Activated CD4-positive, alpha-beta T cell treated with anti-CD3 and anti-CD28 coated beads for 1 hour (primary cell): ENCODE measurements around the gene PRLR.
"Not testable (repeated sequence)": the region's sequence is repeated elsewhere in the genome, so short reads cannot be mapped to it uniquely, and the experiment has no call there.

Source experiments
- DNase-seq: peaks from one replicate; pipeline ENCODE4 v3.0.0-alpha.2; 2020

Gene PRLR

GRCh38 chr5:35066260-35066795, 164.0 kb downstream of the PRLR start:
- DNase-seq, result no peak

- DNase-seq, result no peak
These were observed 166.9 kb downstream of the PRLR start for GRCh38 chr5:35063414-35063813.

- DNase-seq, result no peak
These were observed 169.0 kb downstream of the PRLR start for GRCh38 chr5:35061211-35061770.

- no peak for DNase-seq
These were observed 170.1 kb downstream of the PRLR start for GRCh38 chr5:35060236-35060635.

GRCh38 chr5:35059251-35059650, 171.0 kb downstream of the PRLR start:
- DNase-seq, result no peak

- DNase-seq, result no peak
These were observed 171.9 kb downstream of the PRLR start for GRCh38 chr5:35058374-35058788.

- DNase-seq, result no peak
These were observed 173.6 kb downstream of the PRLR start for GRCh38 chr5:35056686-35057085.

GRCh38 chr5:35052838-35053237, 177.4 kb downstream of the PRLR start:
- DNase-seq, result no peak

GRCh38 chr5:35050541-35051126, 179.7 kb downstream of the PRLR start:
- DNase-seq, result no peak

GRCh38 chr5:35048910-35049309, 181.4 kb downstream of the PRLR start:
- no peak for DNase-seq

- no peak for DNase-seq
These were observed 182.4 kb downstream of the PRLR start, which contains the start of gene AGXT2 for GRCh38 chr5:35047785-35048404. AGXT2 (minus strand) TSS chr5:35047949; CDS start chr5:35047892, 57 bp downstream.

GRCh38 chr5:35046774-35047173, 183.5 kb downstream of the PRLR start:
- no peak for DNase-seq

GRCh38 chr5:35045280-35045679, 185.0 kb downstream of the PRLR start:
- no peak for DNase-seq

GRCh38 chr5:35044649-35045048, 185.6 kb downstream of the PRLR start:
- no peak for DNase-seq

GRCh38 chr5:35042781-35043180, 187.5 kb downstream of the PRLR start:
- no peak for DNase-seq

- no peak for DNase-seq
These were observed 189.0 kb downstream of the PRLR start for GRCh38 chr5:35041261-35041660.

GRCh38 chr5:35038891-35039290, 191.4 kb downstream of the PRLR start:
- no peak for DNase-seq

GRCh38 chr5:35036536-35036935, 193.8 kb downstream of the PRLR start:
- no peak for DNase-seq

GRCh38 chr5:35035929-35036328, 194.4 kb downstream of the PRLR start:
- DNase-seq, result not testable (repeated sequence)

GRCh38 chr5:35035271-35035670, 195.0 kb downstream of the PRLR start:
- no peak for DNase-seq

- no peak for DNase-seq
These were observed 197.9 kb downstream of the PRLR start for GRCh38 chr5:35032356-35032755.

GRCh38 chr5:35031276-35031675, 199.0 kb downstream of the PRLR start:
- DNase-seq, result no peak

GRCh38 chr5:35030426-35031100, 199.7 kb downstream of the PRLR start:
- DNase-seq, result no peak

GRCh38 chr5:35029333-35029732, 201.0 kb downstream of the PRLR start:
- no peak for DNase-seq
